ENCODE results near the gene THUMPD2.

Gene THUMPD2

GRCh38 chr2:39735648-39736047, 43.4 kb downstream of the THUMPD2 start:
- H3K9me3 ChIP-seq (ENCODE audit: insufficient read depth, low read length), result no peaks in the 10 kb centered on the region
- no peak for DNase-seq (ENCODE audit: low read depth, low spot score)
- no peak overlapping the region for H3K4me3 ChIP-seq (ENCODE audit: insufficient read length, low read depth)
- no peaks in the 10 kb centered on the region for H3K4me1 ChIP-seq (ENCODE audit: insufficient read depth, insufficient read length)
- no peak overlapping the region for H3K9ac ChIP-seq (ENCODE audit: insufficient read length, low read depth)
- TF ChIP-seq YY1 (IDR thresholded peaks at IDR 0.05; ENCODE audit: insufficient read depth, insufficient read length) (no peak), ZNF274 (IDR thresholded peaks at IDR 0.05; ENCODE audit: low read depth, low read length) (no peak), SUZ12 (IDR thresholded peaks at IDR 0.05; ENCODE audit: extremely low read depth, insufficient read depth, insufficient read length) (no peak)
- H3K27me3 ChIP-seq (ENCODE audit: insufficient read depth, insufficient read length), result no peaks in the 10 kb centered on the region
- H3K36me3 ChIP-seq (ENCODE audit: insufficient read depth, insufficient read length, low read length), result no peaks in the 10 kb centered on the region

GRCh38 chr2:39734445-39734844, 44.6 kb downstream of the THUMPD2 start:
- no peak overlapping the region for H3K9ac ChIP-seq (ENCODE audit: insufficient read length, low read depth)
- no peaks in the 10 kb centered on the region for H3K4me1 ChIP-seq (ENCODE audit: insufficient read depth, insufficient read length)
- H3K9me3 ChIP-seq (ENCODE audit: insufficient read depth, low read length), result no peaks in the 10 kb centered on the region
- DNase-seq (ENCODE audit: low read depth, low spot score), result no peak
- H3K36me3 ChIP-seq (ENCODE audit: insufficient read depth, insufficient read length, low read length), result no peaks in the 10 kb centered on the region
- H3K27me3 ChIP-seq (ENCODE audit: insufficient read depth, insufficient read length), result no peaks in the 10 kb centered on the region
- TF ChIP-seq YY1 (IDR thresholded peaks at IDR 0.05; ENCODE audit: insufficient read depth, insufficient read length) (no peak), SUZ12 (IDR thresholded peaks at IDR 0.05; ENCODE audit: extremely low read depth, insufficient read depth, insufficient read length) (no peak), ZNF274 (IDR thresholded peaks at IDR 0.05; ENCODE audit: low read depth, low read length) (no peak)
- no peak overlapping the region for H3K4me3 ChIP-seq (ENCODE audit: insufficient read length, low read depth)

GRCh38 chr2:39733070-39733674, 45.9 kb downstream of the THUMPD2 start:
- no peaks in the 10 kb centered on the region for H3K36me3 ChIP-seq (ENCODE audit: insufficient read depth, insufficient read length, low read length)
- no peak overlapping the region for H3K9ac ChIP-seq (ENCODE audit: insufficient read length, low read depth)
- no peaks in the 10 kb centered on the region for H3K27me3 ChIP-seq (ENCODE audit: insufficient read depth, insufficient read length)
- H3K4me1 ChIP-seq (ENCODE audit: insufficient read depth, insufficient read length), result no peaks in the 10 kb centered on the region
- H3K4me3 ChIP-seq (ENCODE audit: insufficient read length, low read depth), result no peak overlapping the region
- no peaks in the 10 kb centered on the region for H3K9me3 ChIP-seq (ENCODE audit: insufficient read depth, low read length)
- DNase-seq (ENCODE audit: low read depth, low spot score), result no peak
- TF ChIP-seq ZNF274 (IDR thresholded peaks at IDR 0.05; ENCODE audit: low read depth, low read length), result no peak
- no peak for TF ChIP-seq SUZ12 (IDR thresholded peaks at IDR 0.05; ENCODE audit: extremely low read depth, insufficient read depth, insufficient read length)
- no peak for TF ChIP-seq YY1 (IDR thresholded peaks at IDR 0.05; ENCODE audit: insufficient read depth, insufficient read length)

- Histone ChIP-seq H3K36me3 (ENCODE audit: insufficient read depth, insufficient read length, low read length) (no peaks in the 10 kb centered on the region), H3K9me3 (ENCODE audit: insufficient read depth, low read length) (no peaks in the 10 kb centered on the region), H3K9ac (ENCODE audit: insufficient read length, low read depth) (no peak overlapping the region), H3K4me1 (ENCODE audit: insufficient read depth, insufficient read length) (no peaks in the 10 kb centered on the region), H3K27me3 (ENCODE audit: insufficient read depth, insufficient read length) (no peaks in the 10 kb centered on the region), H3K4me3 (ENCODE audit: insufficient read length, low read depth) (no peak overlapping the region)
- TF ChIP-seq YY1 (IDR thresholded peaks at IDR 0.05; ENCODE audit: insufficient read depth, insufficient read length), result no peak
- no peak for TF ChIP-seq SUZ12 (IDR thresholded peaks at IDR 0.05; ENCODE audit: extremely low read depth, insufficient read depth, insufficient read length)
- no peak for TF ChIP-seq ZNF274 (IDR thresholded peaks at IDR 0.05; ENCODE audit: low read depth, low read length)
- DNase-seq (ENCODE audit: low read depth, low spot score), result no peak
These were observed 46.6 kb downstream of the THUMPD2 start for GRCh38 chr2:39732482-39732881.

- no peaks in the 10 kb centered on the region for H3K9me3 ChIP-seq (ENCODE audit: insufficient read depth, low read length)
- no peaks in the 10 kb centered on the region for H3K4me1 ChIP-seq (ENCODE audit: insufficient read depth, insufficient read length)
- no peak overlapping the region for H3K9ac ChIP-seq (ENCODE audit: insufficient read length, low read depth)
- TF ChIP-seq ZNF274 (IDR thresholded peaks at IDR 0.05; ENCODE audit: low read depth, low read length) (no peak), SUZ12 (IDR thresholded peaks at IDR 0.05; ENCODE audit: extremely low read depth, insufficient read depth, insufficient read length) (no peak), YY1 (IDR thresholded peaks at IDR 0.05; ENCODE audit: insufficient read depth, insufficient read length) (no peak)
- H3K36me3 ChIP-seq (ENCODE audit: insufficient read depth, insufficient read length, low read length), result no peaks in the 10 kb centered on the region
- DNase-seq (ENCODE audit: low read depth, low spot score), result no peak
- no peak overlapping the region for H3K4me3 ChIP-seq (ENCODE audit: insufficient read length, low read depth)
- no peaks in the 10 kb centered on the region for H3K27me3 ChIP-seq (ENCODE audit: insufficient read depth, insufficient read length)
These were observed 47.5 kb downstream of the THUMPD2 start for GRCh38 chr2:39731546-39731945.

GRCh38 chr2:39730685-39731302, 48.3 kb downstream of the THUMPD2 start:
- Histone ChIP-seq H3K4me3 (ENCODE audit: insufficient read length, low read depth) (no peak overlapping the region), H3K27me3 (ENCODE audit: insufficient read depth, insufficient read length) (no peaks in the 10 kb centered on the region), H3K9me3 (ENCODE audit: insufficient read depth, low read length) (no peaks in the 10 kb centered on the region), H3K9ac (ENCODE audit: insufficient read length, low read depth) (no peak overlapping the region), H3K4me1 (ENCODE audit: insufficient read depth, insufficient read length) (no peaks in the 10 kb centered on the region), H3K36me3 (ENCODE audit: insufficient read depth, insufficient read length, low read length) (no peaks in the 10 kb centered on the region)
- peak; percentile 23 for DNase-seq (ENCODE audit: low read depth, low spot score)
- no peak for TF ChIP-seq YY1 (IDR thresholded peaks at IDR 0.05; ENCODE audit: insufficient read depth, insufficient read length)
- no peak for TF ChIP-seq SUZ12 (IDR thresholded peaks at IDR 0.05; ENCODE audit: extremely low read depth, insufficient read depth, insufficient read length)
- TF ChIP-seq ZNF274 (IDR thresholded peaks at IDR 0.05; ENCODE audit: low read depth, low read length), result no peak

GRCh38 chr2:39730276-39730675, 48.8 kb downstream of the THUMPD2 start:
- Histone ChIP-seq H3K4me1 (ENCODE audit: insufficient read depth, insufficient read length) (no peaks in the 10 kb centered on the region), H3K4me3 (ENCODE audit: insufficient read length, low read depth) (no peak overlapping the region), H3K9ac (ENCODE audit: insufficient read length, low read depth) (no peak overlapping the region), H3K27me3 (ENCODE audit: insufficient read depth, insufficient read length) (no peaks in the 10 kb centered on the region), H3K36me3 (ENCODE audit: insufficient read depth, insufficient read length, low read length) (no peaks in the 10 kb centered on the region), H3K9me3 (ENCODE audit: insufficient read depth, low read length) (no peaks in the 10 kb centered on the region)
- TF ChIP-seq ZNF274 (IDR thresholded peaks at IDR 0.05; ENCODE audit: low read depth, low read length) (no peak), SUZ12 (IDR thresholded peaks at IDR 0.05; ENCODE audit: extremely low read depth, insufficient read depth, insufficient read length) (no peak), YY1 (IDR thresholded peaks at IDR 0.05; ENCODE audit: insufficient read depth, insufficient read length) (no peak)
- no peak for DNase-seq (ENCODE audit: low read depth, low spot score)
